ENCODE measurements around the gene TGFBR3L. TPM values are rescaled to one million over a fixed set of nuclear protein-coding genes. Genes with fewer than 3 reads are reported as not detected.
"Not testable (repeated sequence)": the region's sequence is repeated elsewhere in the genome, so short reads cannot be mapped to it uniquely, and the experiment has no call there.

The TGFBR3L gene
- total RNA-seq, 1 donor from 2014 or later = 2.6 TPM

GRCh38 chr19:7916103-7916954 lies 1.7 kb downstream of the TGFBR3L start:
- intact Hi-C loops (cut with micrococcal nuclease) = no loop called here

GRCh38 chr19:7916955-7917266 lies 2.3 kb downstream of the TGFBR3L start:
- intact Hi-C loops (cut with micrococcal nuclease) = no loop called here

- intact Hi-C loops (cut with micrococcal nuclease) = no loop called here
Observed at GRCh38 chr19:7917267-7918061, 2.8 kb downstream of the TGFBR3L start.

GRCh38 chr19:7918062-7918614 lies 3.5 kb downstream of the TGFBR3L start:
- intact Hi-C loops (cut with micrococcal nuclease) = not testable (repeated sequence)

- intact Hi-C loops (cut with micrococcal nuclease) = no loop called here
Observed at GRCh38 chr19:7918615-7919421, 4.2 kb downstream of the TGFBR3L start.

GRCh38 chr19:7919610-7920518 lies 5.2 kb downstream of the TGFBR3L start, which contains the start of gene SNAPC2:
SNAPC2 (plus strand) TSS chr19:7920338; CDS start chr19:7920367, 29 bp downstream.
- intact Hi-C loops (cut with micrococcal nuclease) = loop anchor here (1.0 to 10.0 kb wide), 5 partner anchors 17 to 1875 kb away; partner anchors contain the start of genes MAP2K7, RAB11B and TIMM44

- intact Hi-C loops (cut with micrococcal nuclease) = loop anchor here (1.0 to 10.0 kb wide), 6 partner anchors 17 to 1874 kb away; partner anchors contain the start of genes MAP2K7, RAB11B and TIMM44
Observed at GRCh38 chr19:7920519-7921301, 6.1 kb downstream of the TGFBR3L start.

- intact Hi-C loops (cut with micrococcal nuclease) = loop anchor here (1.0 to 10.0 kb wide), 3 partner anchors 59 to 1873 kb away; partner anchors contain the start of gene RAB11B
Observed at GRCh38 chr19:7921302-7921966, 6.8 kb downstream of the TGFBR3L start.

- intact Hi-C loops (cut with micrococcal nuclease) = loop anchor here (1.0 to 10.0 kb wide), 3 partner anchors 60 to 1873 kb away; partner anchors contain the start of gene RAB11B
Observed at GRCh38 chr19:7921967-7922835, 7.6 kb downstream of the TGFBR3L start.

- intact Hi-C loops (cut with micrococcal nuclease) = loop anchor here (10.0 kb wide), 2 partner anchors 472 to 1872 kb away; partner anchors contain the start of gene RAB11B
Observed at GRCh38 chr19:7922836-7923195, 8.2 kb downstream of the TGFBR3L start.

GRCh38 chr19:7923295-7924191 lies 8.9 kb downstream of the TGFBR3L start:
- intact Hi-C loops (cut with micrococcal nuclease) = loop anchor here (10.0 kb wide), 2 partner anchors 471 to 1871 kb away; partner anchors contain the start of gene RAB11B

- intact Hi-C loops (cut with micrococcal nuclease) = loop anchor here (10.0 kb wide), 2 partner anchors 471 to 1871 kb away; partner anchors contain the start of gene RAB11B
Observed at GRCh38 chr19:7924241-7924640, 9.6 kb downstream of the TGFBR3L start.

GRCh38 chr19:7924651-7925170 lies 10.1 kb downstream of the TGFBR3L start:
- intact Hi-C loops (cut with micrococcal nuclease) = loop anchor here (5.0 to 10.0 kb wide), 3 partner anchors 78 to 1870 kb away; partner anchors contain the start of gene RAB11B

- intact Hi-C loops (cut with micrococcal nuclease) = loop anchor here (5.0 to 10.0 kb wide), 3 partner anchors 77 to 1869 kb away; partner anchors contain the start of gene RAB11B
Observed at GRCh38 chr19:7925171-7925851, 10.7 kb downstream of the TGFBR3L start.

Measured in T-helper 2 cell treated with Interferon-gamma antibody and Interleukin-4, amounts not matched to agents 100 ng/mL and 5 ng/mL, for 36 hours (primary cell).